Activated B cell treated with CpG ODN at 0.5 μM for 24 hours (primary cell): ENCODE measurements around the gene ASTN1. TPM values are rescaled to one million over a fixed set of nuclear protein-coding genes. Genes with fewer than 3 reads are reported as not detected.

Source experiments
- ATAC-seq: fragments of 200-7000 bp; cut with Tn5 transposase; one replicate; pipeline ENCODE4 v1.10.0; 2021; ENCODE audit warnings: low read depth, mild to moderate bottlenecking, moderate library complexity
- CTCF ChIA-PET: fragments of 350-600 bp; sonication (Branson Sonifier 250); formaldehyde crosslinking; loops from one replicate; lab custom pipeline; 2021; ENCODE audit warnings: antibody characterized with exemption; lab: Charles Lee
- POLR2A ChIA-PET: fragments of 350-600 bp; sonication (Branson Sonifier 250); formaldehyde crosslinking; loops from one replicate; lab custom pipeline; 2021; ENCODE audit warnings: antibody characterized with exemption; lab: Charles Lee
- DNase-seq: peaks from one replicate; pipeline ENCODE4 v3.0.0; 2022
- H3K27ac Mint-ChIP-seq: one replicate; pipeline ENCODE4 v1.8.0; 2020; ENCODE audit warnings: mixed read lengths
- H3K27me3 Mint-ChIP-seq: one replicate; pipeline ENCODE4 v1.8.0; 2021; ENCODE audit warnings: mixed read lengths
- H3K36me3 Mint-ChIP-seq: one replicate; pipeline ENCODE4 v1.8.0; 2021; ENCODE audit warnings: low read depth, mixed read lengths
- H3K4me1 Mint-ChIP-seq: one replicate; pipeline ENCODE4 v1.8.0; 2021; ENCODE audit warnings: mixed read lengths
- H3K4me3 Mint-ChIP-seq: one replicate; pipeline ENCODE4 v1.8.0; 2020; ENCODE audit warnings: mild to moderate bottlenecking, mixed read lengths
- H3K9me3 Mint-ChIP-seq: one replicate; pipeline ENCODE4 v1.8.0; 2020; ENCODE audit warnings: mixed read lengths
- CTCF ChIP-seq: fragments of 200-600 bp; IDR thresholded peaks from one replicate; pipeline ENCODE4 v1.8.0; 2022; ENCODE audit warnings: antibody characterized with exemption, mild to moderate bottlenecking
- intact Hi-C: fragments of 100-400 bp; cut with micrococcal nuclease; formaldehyde crosslinking; loops from one replicate; pipeline ENCODE4 v1.15.1; 2024
- total RNA-seq: library from RNA; stranded (reverse); gene quantifications from 2 replicates; pipeline ENCODE4 v1.2.3, GENCODE V29; 2022

ASTN1 gene
- total RNA-seq, 1 donor from 2014 or later = not detected

GRCh38 chr1:176939993-176940392 lies 224.5 kb downstream of the ASTN1 start:
- H3K36me3 Mint-ChIP-seq = no peaks in the 10 kb centered on the region
- no peaks in the 10 kb centered on the region for H3K9me3 Mint-ChIP-seq
- H3K4me3 Mint-ChIP-seq = no peak overlapping the region
- intact Hi-C loops = no loop called here
- POLR2A ChIA-PET = no interaction called here
- DNase-seq = no peak
- CTCF ChIA-PET = no interaction called here
- TF ChIP-seq CTCF = no peak
- H3K4me1 Mint-ChIP-seq = no peaks in the 10 kb centered on the region
- H3K27me3 Mint-ChIP-seq = peaks cover 4% of the 10 kb centered on the region
- H3K27ac Mint-ChIP-seq = no peak overlapping the region
- no peak for ATAC-seq

DNA sequence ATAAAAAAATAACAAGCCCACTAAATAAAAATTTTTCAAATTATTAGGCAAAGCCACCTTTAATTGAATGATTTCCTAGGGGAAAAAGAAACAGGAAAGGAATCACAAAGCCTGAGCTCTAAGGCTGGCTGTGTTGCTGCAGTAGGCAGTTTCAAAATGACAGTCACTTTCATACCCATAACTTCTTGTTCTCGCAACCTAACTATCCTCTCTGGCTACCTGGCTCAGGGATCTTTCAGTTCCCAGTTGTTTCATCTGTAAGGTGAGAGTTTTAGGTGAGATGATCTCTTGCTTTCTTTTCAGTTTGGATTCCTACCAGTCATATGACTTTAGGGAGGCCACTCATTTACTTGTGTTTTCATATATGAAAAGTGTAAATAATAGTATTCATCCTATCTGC lies 226.1 kb downstream of the ASTN1 start:
- no peaks in the 10 kb centered on the region for H3K9me3 Mint-ChIP-seq
- POLR2A ChIA-PET = no interaction called here
- no peaks in the 10 kb centered on the region for H3K36me3 Mint-ChIP-seq
- H3K4me1 Mint-ChIP-seq = no peaks in the 10 kb centered on the region
- H3K27me3 Mint-ChIP-seq = peaks cover 4% of the 10 kb centered on the region
- DNase-seq = no peak
- no peak for ATAC-seq
- no peak overlapping the region for H3K4me3 Mint-ChIP-seq
- CTCF ChIA-PET = no interaction called here
- no peak for TF ChIP-seq CTCF
- intact Hi-C loops = no loop called here
- no peak overlapping the region for H3K27ac Mint-ChIP-seq

DNA sequence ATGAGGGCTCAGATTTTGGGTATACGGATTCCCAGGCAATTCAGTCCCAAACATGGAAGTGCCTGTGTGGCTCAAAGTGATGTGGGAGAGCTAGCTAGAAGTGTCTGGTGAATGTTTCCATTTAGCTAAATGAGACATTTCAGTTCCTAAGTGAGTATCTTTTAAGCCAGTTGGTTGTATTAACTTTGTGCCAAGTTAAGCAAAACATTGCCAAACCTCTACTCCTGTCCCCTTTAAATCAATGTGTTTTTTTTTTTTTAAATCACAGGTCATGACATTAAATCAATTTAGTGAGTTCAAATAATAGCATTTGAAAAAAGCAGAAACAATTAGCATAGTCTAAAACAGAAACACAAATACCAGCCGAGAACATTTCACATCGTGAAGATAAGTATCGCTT lies 230.1 kb downstream of the ASTN1 start:
- Mint-ChIP-seq H3K9me3 (no peaks in the 10 kb centered on the region), H3K4me1 (no peaks in the 10 kb centered on the region), H3K36me3 (no peaks in the 10 kb centered on the region), H3K27me3 (peaks cover under 1% of the 10 kb centered on the region), H3K27ac (no peak overlapping the region), H3K4me3 (no peak overlapping the region)
- POLR2A ChIA-PET = no interaction called here
- no peak for DNase-seq
- ATAC-seq = no peak
- TF ChIP-seq CTCF = no peak
- intact Hi-C loops = no loop called here
- CTCF ChIA-PET = no interaction called here

DNA sequence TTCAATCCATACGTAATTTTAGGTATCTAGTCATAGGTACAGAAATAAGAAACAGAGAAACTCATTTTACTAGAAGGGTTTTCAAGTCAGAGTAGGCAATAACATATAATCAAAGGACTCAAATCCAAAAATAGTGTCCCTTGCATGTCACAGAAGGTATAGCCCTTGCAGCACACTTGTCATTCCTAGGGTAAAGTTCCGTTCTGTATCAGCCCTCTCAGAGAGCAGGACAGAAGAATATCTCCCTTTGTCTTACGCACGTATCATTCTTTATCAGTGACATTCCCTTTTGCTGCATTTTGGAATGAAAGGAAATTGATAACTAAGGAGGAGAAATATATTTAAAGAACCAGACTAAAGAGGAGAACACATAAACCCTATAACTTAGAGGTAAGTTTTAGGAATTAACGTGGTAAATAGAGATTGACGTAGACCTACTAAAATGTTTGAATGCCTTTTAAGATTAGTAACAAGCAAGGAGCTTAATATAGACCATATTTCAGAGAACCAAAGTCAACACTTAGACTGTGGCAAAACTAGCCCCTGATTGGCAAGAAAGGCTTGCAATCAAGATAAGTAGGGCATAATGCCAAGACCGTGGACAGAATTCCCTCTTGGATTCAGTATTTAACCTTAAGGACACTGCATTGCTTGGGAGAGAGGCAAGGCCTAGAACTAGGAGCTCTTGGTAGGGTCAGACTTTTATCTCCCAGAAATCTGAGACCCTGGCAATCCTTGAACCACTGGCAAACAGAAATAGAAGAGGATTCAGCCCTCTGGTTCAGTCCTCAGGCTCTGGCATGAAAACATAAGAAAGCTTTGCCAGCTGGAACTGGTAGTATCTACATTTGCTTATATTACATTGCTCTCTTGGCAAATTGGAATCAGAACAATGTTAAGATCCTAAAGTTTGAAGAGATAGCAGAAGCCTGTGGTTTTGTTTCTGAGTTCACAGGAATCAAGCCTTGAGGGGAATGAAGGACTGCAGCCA lies 232.1 kb downstream of the ASTN1 start:
- ChIA-PET CTCF (no interaction called here), POLR2A (no interaction called here)
- H3K36me3 Mint-ChIP-seq = no peaks in the 10 kb centered on the region
- DNase-seq (no peak), ATAC-seq (no peak)
- intact Hi-C loops = no loop called here
- H3K4me3 Mint-ChIP-seq = no peak overlapping the region
- no peak overlapping the region for H3K27ac Mint-ChIP-seq
- H3K9me3 Mint-ChIP-seq = no peaks in the 10 kb centered on the region
- H3K4me1 Mint-ChIP-seq = no peaks in the 10 kb centered on the region
- H3K27me3 Mint-ChIP-seq = peaks cover 3% of the 10 kb centered on the region
- TF ChIP-seq CTCF = no peak

GRCh38 chr1:176931526-176931925 lies 233.0 kb downstream of the ASTN1 start:
- Mint-ChIP-seq H3K36me3 (no peaks in the 10 kb centered on the region), H3K4me3 (no peak overlapping the region), H3K4me1 (no peaks in the 10 kb centered on the region), H3K27me3 (peaks cover 5% of the 10 kb centered on the region), H3K27ac (no peak overlapping the region), H3K9me3 (no peaks in the 10 kb centered on the region)
- intact Hi-C loops = no loop called here
- CTCF ChIA-PET = no interaction called here
- no peak for ATAC-seq
- POLR2A ChIA-PET = no interaction called here
- TF ChIP-seq CTCF = no peak
- DNase-seq = no peak
